GM12874 (cell line): ENCODE data around the gene MRRF.

Experiments used
- CTCF ChIP-seq: IDR thresholded peaks from 2 replicates; pipeline ENCODE4 v1.5.1; 2011; ENCODE audit warnings: low read depth, mild to moderate bottlenecking, control low read depth, low read length, moderate library complexity; ENCODE audit not compliant: insufficient read depth

Gene MRRF

GRCh38 chr9:122327175-122327574 is 62.5 kb downstream of the MRRF start:
- TF ChIP-seq CTCF, result no peak

- no peak for TF ChIP-seq CTCF
Measured at GRCh38 chr9:122329597-122329996, 64.9 kb downstream of the MRRF start.

- no peak for TF ChIP-seq CTCF
Measured at GRCh38 chr9:122331523-122331927, 66.8 kb downstream of the MRRF start.

GRCh38 chr9:122332083-122332482 is 67.4 kb downstream of the MRRF start:
- no peak for TF ChIP-seq CTCF

- TF ChIP-seq CTCF, result no peak
Measured at GRCh38 chr9:122332644-122333043, 68.0 kb downstream of the MRRF start.

GRCh38 chr9:122333169-122333808 is 68.6 kb downstream of the MRRF start:
- no peak for TF ChIP-seq CTCF

GRCh38 chr9:122334916-122335315 is 70.2 kb downstream of the MRRF start:
- TF ChIP-seq CTCF, result no peak
